HEK293 (cell line): Measurements from ENCODE around the gene ZNF202.
A peak's percentile ranks its signal among the peaks of the same experiment; 100 is the strongest.

Source experiments
- FEZF1 ChIP-seq: fragments of 450-650 bp; formaldehyde crosslinking; IDR thresholded peaks from 2 replicates; pipeline ENCODE4 v1.5.1; 2016; ENCODE audit warnings: missing biosample characterization, missing genetic modification characterization
- GLIS1 ChIP-seq: fragments of 450-650 bp; formaldehyde crosslinking; IDR thresholded peaks from 2 replicates; pipeline ENCODE4 v1.5.1; 2016; ENCODE audit warnings: missing biosample characterization, missing genetic modification characterization
- HOXA7 ChIP-seq: sonication (generic); formaldehyde crosslinking; IDR thresholded peaks from 2 replicates; pipeline ENCODE4 v1.8.1; 2022; ENCODE audit warnings: missing genetic modification reagents, borderline replicate concordance
- KLF7 ChIP-seq: fragments of 450-650 bp; formaldehyde crosslinking; IDR thresholded peaks from 2 replicates; pipeline ENCODE4 v1.5.1; 2016; ENCODE audit warnings: missing biosample characterization, missing genetic modification characterization, borderline replicate concordance
- KLF8 ChIP-seq: fragments of 450-650 bp; formaldehyde crosslinking; IDR thresholded peaks from 2 replicates; pipeline ENCODE4 v1.5.1; 2016; ENCODE audit warnings: missing biosample characterization, missing genetic modification characterization
- KLF9 ChIP-seq: fragments of 450-650 bp; formaldehyde crosslinking; IDR thresholded peaks from 2 replicates; pipeline ENCODE4 v1.5.1; 2016; ENCODE audit warnings: missing biosample characterization, missing genetic modification characterization, low read depth
- SP2 ChIP-seq: fragments of 450-650 bp; formaldehyde crosslinking; IDR thresholded peaks from 2 replicates; pipeline ENCODE4 v1.5.1; 2016; ENCODE audit warnings: missing biosample characterization, missing genetic modification characterization
- YY2 ChIP-seq: fragments of 450-650 bp; formaldehyde crosslinking; IDR thresholded peaks from 2 replicates; pipeline ENCODE4 v1.5.1; 2016; ENCODE audit warnings: missing biosample characterization, missing genetic modification characterization
- ZEB2 ChIP-seq: fragments of 450-650 bp; formaldehyde crosslinking; IDR thresholded peaks from 2 replicates; pipeline ENCODE4 v1.5.1; 2016; ENCODE audit warnings: missing biosample characterization, missing genetic modification characterization
- ZIC2 ChIP-seq: fragments of 450-650 bp; formaldehyde crosslinking; IDR thresholded peaks from 2 replicates; pipeline ENCODE4 v1.5.1; 2016; ENCODE audit warnings: missing biosample characterization, missing genetic modification characterization
- ZNF10 ChIP-seq: fragments of 450-650 bp; formaldehyde crosslinking; IDR thresholded peaks from 2 replicates; pipeline ENCODE4 v1.5.1; 2017; ENCODE audit warnings: missing biosample characterization, missing genetic modification characterization
- ZNF202 ChIP-seq: fragments of 450-650 bp; formaldehyde crosslinking; IDR thresholded peaks from 2 replicates; pipeline ENCODE4 v1.5.1; 2016; ENCODE audit warnings: missing biosample characterization, missing genetic modification characterization, borderline replicate concordance
- ZNF391 ChIP-seq: fragments of 450-650 bp; formaldehyde crosslinking; IDR thresholded peaks from 2 replicates; pipeline ENCODE4 v1.5.1; 2016; ENCODE audit warnings: low read depth, missing biosample characterization, missing genetic modification characterization, borderline replicate concordance
- ZNF514 ChIP-seq: fragments of 450-650 bp; formaldehyde crosslinking; IDR thresholded peaks from 2 replicates; pipeline ENCODE4 v1.5.1; 2016; ENCODE audit warnings: missing biosample characterization, missing genetic modification characterization
- ZNF530 ChIP-seq: fragments of 450-650 bp; formaldehyde crosslinking; IDR thresholded peaks from 2 replicates; pipeline ENCODE4 v1.5.1; 2016; ENCODE audit warnings: low read depth, missing biosample characterization, missing genetic modification characterization
- ZNF549 ChIP-seq: fragments of 450-650 bp; IDR thresholded peaks from 2 replicates; pipeline ENCODE4 v1.5.1; 2018; ENCODE audit warnings: missing biosample characterization, missing genetic modification characterization, mild to moderate bottlenecking, inconsistent platforms, moderate library complexity
- ZNF571 ChIP-seq: fragments of 450-650 bp; formaldehyde crosslinking; IDR thresholded peaks from 2 replicates; pipeline ENCODE4 v1.5.0; 2017; ENCODE audit warnings: missing biosample characterization, missing genetic modification characterization
- ZNF600 ChIP-seq: fragments of 450-650 bp; formaldehyde crosslinking; IDR thresholded peaks from 2 replicates; pipeline ENCODE4 v1.5.1; 2016; ENCODE audit warnings: missing biosample characterization, missing genetic modification characterization
- ZNF624 ChIP-seq: fragments of 450-650 bp; formaldehyde crosslinking; IDR thresholded peaks from 2 replicates; pipeline ENCODE4 v1.5.1; 2017; ENCODE audit warnings: missing biosample characterization, missing genetic modification characterization
- ZNF76 ChIP-seq: fragments of 450-650 bp; formaldehyde crosslinking; IDR thresholded peaks from 2 replicates; pipeline ENCODE4; 2016; ENCODE audit warnings: low read depth, missing biosample characterization, missing genetic modification characterization, borderline replicate concordance
- ZXDB ChIP-seq: fragments of 450-650 bp; formaldehyde crosslinking; IDR thresholded peaks from 2 replicates; pipeline ENCODE4 v1.5.1; 2016; ENCODE audit warnings: missing biosample characterization, missing genetic modification characterization
- TF ChIP-seq, protein P1 (sequence below): fragments of 450-650 bp; formaldehyde crosslinking; IDR thresholded peaks from 2 replicates; pipeline ENCODE4 v1.5.1; 2016; ENCODE audit warnings: missing biosample characterization, missing genetic modification characterization
- TF ChIP-seq, protein P2 (sequence below): fragments of 450-650 bp; formaldehyde crosslinking; IDR thresholded peaks from 2 replicates; pipeline ENCODE4 v1.5.1; 2016; ENCODE audit warnings: missing biosample characterization, missing genetic modification characterization
- TF ChIP-seq, protein P3 (sequence below): fragments of 450-650 bp; formaldehyde crosslinking; IDR thresholded peaks from 2 replicates; pipeline ENCODE4 v1.5.1; 2016; ENCODE audit warnings: missing biosample characterization, missing genetic modification characterization
- TF ChIP-seq, protein P4 (sequence below): fragments of 450-650 bp; formaldehyde crosslinking; IDR thresholded peaks from 2 replicates; pipeline ENCODE4 v1.5.1; 2016; ENCODE audit warnings: missing biosample characterization, missing genetic modification characterization
- TF ChIP-seq, protein P5 (sequence below): fragments of 450-650 bp; formaldehyde crosslinking; IDR thresholded peaks from 2 replicates; pipeline ENCODE4 v1.5.1; 2016; ENCODE audit warnings: missing biosample characterization, missing genetic modification characterization
- TF ChIP-seq, protein P6 (sequence below): fragments of 450-650 bp; formaldehyde crosslinking; IDR thresholded peaks from 2 replicates; pipeline ENCODE4 v1.5.1; 2016; ENCODE audit warnings: missing biosample characterization, missing genetic modification characterization, borderline replicate concordance
- TF ChIP-seq, protein P7 (sequence below): fragments of 450-650 bp; formaldehyde crosslinking; IDR thresholded peaks from 2 replicates; pipeline ENCODE4 v1.5.1; 2016; ENCODE audit warnings: missing biosample characterization, missing genetic modification characterization

ZNF202 gene

DNA sequence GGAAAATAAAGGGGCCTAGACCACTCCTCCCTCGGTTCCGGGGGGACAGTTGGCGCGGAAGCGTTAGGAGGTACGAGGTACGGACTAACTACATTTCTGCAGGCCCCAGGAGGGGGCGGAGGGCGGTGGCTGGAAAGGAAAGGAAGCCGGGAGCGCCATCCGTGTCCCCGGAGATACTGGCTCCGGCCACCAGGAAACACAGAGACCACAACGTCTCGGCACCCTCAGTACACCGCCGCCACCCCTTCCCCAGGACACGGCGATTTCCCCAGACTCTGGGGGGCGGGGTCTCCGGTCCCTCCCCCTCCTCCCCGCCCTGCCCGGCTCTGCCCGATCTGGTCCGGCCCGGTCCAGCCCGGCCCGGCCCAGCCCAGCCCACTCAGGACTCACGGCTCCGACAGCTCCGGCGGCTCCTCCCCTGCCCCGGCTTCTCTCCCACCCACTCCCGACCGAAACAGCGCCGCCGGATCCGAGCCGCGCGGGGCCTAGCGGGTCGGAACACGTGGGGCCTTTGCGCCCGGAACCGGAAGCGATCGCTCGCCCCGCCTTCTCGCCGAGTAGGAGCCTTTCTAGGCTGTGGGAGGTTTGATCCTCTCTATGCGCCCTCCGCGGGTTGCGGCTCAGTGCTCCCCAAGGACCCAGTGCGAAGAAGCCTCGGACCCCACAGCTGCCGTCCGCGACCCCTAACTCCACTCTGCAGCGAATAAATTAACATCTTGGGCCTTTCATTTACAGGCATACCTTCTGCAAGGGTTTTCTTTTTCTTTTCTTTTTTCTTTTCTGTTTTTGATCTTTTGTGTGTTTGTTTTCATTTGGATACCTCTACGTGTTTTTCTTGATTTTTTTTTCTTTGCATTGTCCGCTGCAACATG, at the start of gene ZNF202 (continued):
- TF ChIP-seq GLIS1 (tag by site-specific recombination): peak; percentile 51; the same call in 1 of the 2 replicates
- TF ChIP-seq, protein P1, sequence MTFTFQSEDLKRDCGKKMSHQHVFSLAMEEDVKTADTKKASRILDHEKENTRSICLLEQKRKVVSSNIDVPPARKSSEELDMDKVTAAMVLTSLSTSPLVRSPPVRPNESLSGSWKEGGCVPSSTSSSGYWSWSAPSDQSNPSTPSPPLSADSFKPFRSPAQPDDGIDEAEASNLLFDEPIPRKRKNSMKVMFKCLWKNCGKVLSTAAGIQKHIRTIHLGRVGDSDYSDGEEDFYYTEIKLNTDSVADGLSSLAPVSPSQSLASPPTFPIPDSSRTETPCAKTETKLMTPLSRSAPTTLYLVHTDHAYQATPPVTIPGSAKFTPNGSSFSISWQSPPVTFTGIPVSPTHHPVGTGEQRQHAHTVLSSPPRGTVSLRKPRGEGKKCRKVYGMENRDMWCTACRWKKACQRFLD (tag by site-specific recombination): no peak
- TF ChIP-seq, protein P2, sequence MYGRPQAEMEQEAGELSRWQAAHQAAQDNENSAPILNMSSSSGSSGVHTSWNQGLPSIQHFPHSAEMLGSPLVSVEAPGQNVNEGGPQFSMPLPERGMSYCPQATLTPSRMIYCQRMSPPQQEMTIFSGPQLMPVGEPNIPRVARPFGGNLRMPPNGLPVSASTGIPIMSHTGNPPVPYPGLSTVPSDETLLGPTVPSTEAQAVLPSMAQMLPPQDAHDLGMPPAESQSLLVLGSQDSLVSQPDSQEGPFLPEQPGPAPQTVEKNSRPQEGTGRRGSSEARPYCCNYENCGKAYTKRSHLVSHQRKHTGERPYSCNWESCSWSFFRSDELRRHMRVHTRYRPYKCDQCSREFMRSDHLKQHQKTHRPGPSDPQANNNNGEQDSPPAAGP (tag by site-specific recombination): peak; percentile 58; the same call in 1 of the 2 replicates
- TF ChIP-seq ZNF76: peak; percentile 79
- TF ChIP-seq KLF8 (tag by site-specific recombination): peak; percentile 86; the same call in 1 of the 2 replicates
- TF ChIP-seq, protein P3, sequence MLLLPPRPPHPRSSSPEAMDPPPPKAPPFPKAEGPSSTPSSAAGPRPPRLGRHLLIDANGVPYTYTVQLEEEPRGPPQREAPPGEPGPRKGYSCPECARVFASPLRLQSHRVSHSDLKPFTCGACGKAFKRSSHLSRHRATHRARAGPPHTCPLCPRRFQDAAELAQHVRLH (tag by site-specific recombination): peak; percentile 54; the same call in 1 of the 2 replicates
- peak; percentile 98 for TF ChIP-seq KLF9 (tag by site-specific recombination)
- TF ChIP-seq, protein P4, sequence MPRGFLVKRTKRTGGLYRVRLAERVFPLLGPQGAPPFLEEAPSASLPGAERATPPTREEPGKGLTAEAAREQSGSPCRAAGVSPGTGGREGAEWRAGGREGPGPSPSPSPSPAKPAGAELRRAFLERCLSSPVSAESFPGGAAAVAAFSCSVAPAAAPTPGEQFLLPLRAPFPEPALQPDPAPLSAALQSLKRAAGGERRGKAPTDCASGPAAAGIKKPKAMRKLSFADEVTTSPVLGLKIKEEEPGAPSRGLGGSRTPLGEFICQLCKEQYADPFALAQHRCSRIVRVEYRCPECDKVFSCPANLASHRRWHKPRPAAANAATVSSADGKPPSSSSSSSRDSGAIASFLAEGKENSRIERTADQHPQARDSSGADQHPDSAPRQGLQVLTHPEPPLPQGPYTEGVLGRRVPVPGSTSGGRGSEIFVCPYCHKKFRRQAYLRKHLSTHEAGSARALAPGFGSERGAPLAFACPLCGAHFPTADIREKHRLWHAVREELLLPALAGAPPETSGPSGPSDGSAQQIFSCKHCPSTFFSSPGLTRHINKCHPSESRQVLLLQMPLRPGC: peak; percentile 33; the same call in 1 of the 2 replicates
- TF ChIP-seq ZEB2 (tag by site-specific recombination): peak; percentile 58; the same call in 1 of the 2 replicates
- TF ChIP-seq ZXDB: peak; percentile 79
- TF ChIP-seq ZNF571 (tag by site-specific recombination): no peak
- no peak for TF ChIP-seq ZNF10
- TF ChIP-seq, protein P5, sequence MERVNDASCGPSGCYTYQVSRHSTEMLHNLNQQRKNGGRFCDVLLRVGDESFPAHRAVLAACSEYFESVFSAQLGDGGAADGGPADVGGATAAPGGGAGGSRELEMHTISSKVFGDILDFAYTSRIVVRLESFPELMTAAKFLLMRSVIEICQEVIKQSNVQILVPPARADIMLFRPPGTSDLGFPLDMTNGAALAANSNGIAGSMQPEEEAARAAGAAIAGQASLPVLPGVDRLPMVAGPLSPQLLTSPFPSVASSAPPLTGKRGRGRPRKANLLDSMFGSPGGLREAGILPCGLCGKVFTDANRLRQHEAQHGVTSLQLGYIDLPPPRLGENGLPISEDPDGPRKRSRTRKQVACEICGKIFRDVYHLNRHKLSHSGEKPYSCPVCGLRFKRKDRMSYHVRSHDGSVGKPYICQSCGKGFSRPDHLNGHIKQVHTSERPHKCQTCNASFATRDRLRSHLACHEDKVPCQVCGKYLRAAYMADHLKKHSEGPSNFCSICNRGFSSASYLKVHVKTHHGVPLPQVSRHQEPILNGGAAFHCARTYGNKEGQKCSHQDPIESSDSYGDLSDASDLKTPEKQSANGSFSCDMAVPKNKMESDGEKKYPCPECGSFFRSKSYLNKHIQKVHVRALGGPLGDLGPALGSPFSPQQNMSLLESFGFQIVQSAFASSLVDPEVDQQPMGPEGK (tag by site-specific recombination): 0 out of 2 replicates have a peak, but pooled peaks have one; percentile 50
- TF ChIP-seq, protein P6, sequence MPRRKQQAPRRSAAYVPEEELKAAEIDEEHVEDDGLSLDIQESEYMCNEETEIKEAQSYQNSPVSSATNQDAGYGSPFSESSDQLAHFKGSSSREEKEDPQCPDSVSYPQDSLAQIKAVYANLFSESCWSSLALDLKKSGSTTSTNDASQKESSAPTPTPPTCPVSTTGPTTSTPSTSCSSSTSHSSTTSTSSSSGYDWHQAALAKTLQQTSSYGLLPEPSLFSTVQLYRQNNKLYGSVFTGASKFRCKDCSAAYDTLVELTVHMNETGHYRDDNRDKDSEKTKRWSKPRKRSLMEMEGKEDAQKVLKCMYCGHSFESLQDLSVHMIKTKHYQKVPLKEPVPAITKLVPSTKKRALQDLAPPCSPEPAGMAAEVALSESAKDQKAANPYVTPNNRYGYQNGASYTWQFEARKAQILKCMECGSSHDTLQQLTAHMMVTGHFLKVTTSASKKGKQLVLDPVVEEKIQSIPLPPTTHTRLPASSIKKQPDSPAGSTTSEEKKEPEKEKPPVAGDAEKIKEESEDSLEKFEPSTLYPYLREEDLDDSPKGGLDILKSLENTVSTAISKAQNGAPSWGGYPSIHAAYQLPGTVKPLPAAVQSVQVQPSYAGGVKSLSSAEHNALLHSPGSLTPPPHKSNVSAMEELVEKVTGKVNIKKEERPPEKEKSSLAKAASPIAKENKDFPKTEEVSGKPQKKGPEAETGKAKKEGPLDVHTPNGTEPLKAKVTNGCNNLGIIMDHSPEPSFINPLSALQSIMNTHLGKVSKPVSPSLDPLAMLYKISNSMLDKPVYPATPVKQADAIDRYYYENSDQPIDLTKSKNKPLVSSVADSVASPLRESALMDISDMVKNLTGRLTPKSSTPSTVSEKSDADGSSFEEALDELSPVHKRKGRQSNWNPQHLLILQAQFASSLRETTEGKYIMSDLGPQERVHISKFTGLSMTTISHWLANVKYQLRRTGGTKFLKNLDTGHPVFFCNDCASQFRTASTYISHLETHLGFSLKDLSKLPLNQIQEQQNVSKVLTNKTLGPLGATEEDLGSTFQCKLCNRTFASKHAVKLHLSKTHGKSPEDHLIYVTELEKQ (tag by site-specific recombination): no peak
- no peak for TF ChIP-seq ZNF530 (tag by site-specific recombination)
- TF ChIP-seq ZNF391 (tag by site-specific recombination): peak; percentile 47; the same call in 1 of the 2 replicates
- TF ChIP-seq YY2 (tag by site-specific recombination): no peak
- TF ChIP-seq, protein P7, sequence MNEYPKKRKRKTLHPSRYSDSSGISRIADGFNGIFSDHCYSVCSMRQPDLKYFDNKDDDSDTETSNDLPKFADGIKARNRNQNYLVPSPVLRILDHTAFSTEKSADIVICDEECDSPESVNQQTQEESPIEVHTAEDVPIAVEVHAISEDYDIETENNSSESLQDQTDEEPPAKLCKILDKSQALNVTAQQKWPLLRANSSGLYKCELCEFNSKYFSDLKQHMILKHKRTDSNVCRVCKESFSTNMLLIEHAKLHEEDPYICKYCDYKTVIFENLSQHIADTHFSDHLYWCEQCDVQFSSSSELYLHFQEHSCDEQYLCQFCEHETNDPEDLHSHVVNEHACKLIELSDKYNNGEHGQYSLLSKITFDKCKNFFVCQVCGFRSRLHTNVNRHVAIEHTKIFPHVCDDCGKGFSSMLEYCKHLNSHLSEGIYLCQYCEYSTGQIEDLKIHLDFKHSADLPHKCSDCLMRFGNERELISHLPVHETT: 0 out of 2 replicates have a peak, but pooled peaks have one; percentile 31
- no peak for TF ChIP-seq FEZF1 (tag by site-specific recombination)
- TF ChIP-seq KLF7 (tag by site-specific recombination): peak; percentile 58; the same call in 1 of the 2 replicates
- TF ChIP-seq SP2 (tag by site-specific recombination): peak; percentile 93
- TF ChIP-seq HOXA7 (CRISPR knock-in tag): no peak
- TF ChIP-seq ZNF600 (tag by site-specific recombination): peak; percentile 71
- TF ChIP-seq ZNF549 (tag by site-specific recombination): no peak
- no peak for TF ChIP-seq ZIC2
- no peak for TF ChIP-seq ZNF514 (tag by site-specific recombination)
- no peak for TF ChIP-seq ZNF624 (tag by site-specific recombination)
- no peak for TF ChIP-seq ZNF202 (tag by site-specific recombination)
